Large intestine (tissue), 3 donors: Measurements from ENCODE around the gene KLHL30. TPM values are rescaled to one million over a fixed set of nuclear protein-coding genes. Genes with fewer than 3 reads are reported as not detected.

ENCODE experiments used
- DNase-seq, 2 donors: peaks; one replicate each; pipeline versions ENCODE4 v3.0.0 to v3.0.0-alpha.2; 2013
- H3K27ac ChIP-seq: one replicate; pipeline ENCODE4 v1.5.1; 2013; ENCODE audit warnings: low read length
- H3K27me3 ChIP-seq: 2 replicates; pipeline ENCODE4 v1.6.1; 2013; ENCODE audit warnings: low read length; ENCODE audit not compliant: control insufficient read depth, insufficient read depth
- H3K36me3 ChIP-seq: 2 replicates; pipeline ENCODE4 v1.6.1; 2013; ENCODE audit warnings: low read length; ENCODE audit not compliant: control insufficient read depth, insufficient read depth
- H3K4me1 ChIP-seq: one replicate; pipeline ENCODE4 v1.6.1; 2013; ENCODE audit warnings: low read length; ENCODE audit not compliant: control insufficient read depth, insufficient read depth
- H3K4me3 ChIP-seq: one replicate; pipeline ENCODE4 v1.5.1; 2013; ENCODE audit warnings: low read length
- H3K9me3 ChIP-seq: one replicate; pipeline ENCODE4 v1.6.1; 2013; ENCODE audit warnings: mild to moderate bottlenecking, low read depth, low read length, moderate library complexity; ENCODE audit not compliant: control insufficient read depth
- WGBS: methylation state at CpG from one replicate; pipeline ENCODE4 v1.1.5; 2013; ENCODE audit warnings: low lambda C conversion rate; ENCODE audit not compliant: insufficient coverage; 5-methylcytosine and 5-hydroxymethylcytosine counted together
- polyA plus RNA-seq: library from polyadenylated mRNA; unstranded; fragments of 120-200 nt; gene quantifications from one replicate; pipeline ENCODE4 v1.2.1, GENCODE V29; 2013

Gene KLHL30
- polyA plus RNA-seq, 1 donor = 0.12 TPM

GRCh38 chr2:238144262-238144661 lies 5.8 kb downstream of the KLHL30 start:
- no CpG with 5 or more reads among the region's 5 CpGs for WGBS
- no peak overlapping the region for H3K4me3 ChIP-seq
- DNase-seq = no peak

GRCh38 chr2:238145046-238145445 lies 6.6 kb downstream of the KLHL30 start:
- WGBS = no CpG with 5 or more reads among the region's 12 CpGs
- Histone ChIP-seq H3K27ac (no peak overlapping the region), H3K36me3 (no peaks in the 10 kb centered on the region), H3K9me3 (no peaks in the 10 kb centered on the region), H3K27me3 (no peaks in the 10 kb centered on the region), H3K4me3 (no peak overlapping the region), H3K4me1 (peaks cover 9% of the 10 kb centered on the region)
- DNase-seq = no peak

More at GRCh38 chr2:238144262-238144661, 5.8 kb downstream of the KLHL30 start:
- Histone ChIP-seq H3K9me3 (no peaks in the 10 kb centered on the region), H3K36me3 (no peaks in the 10 kb centered on the region), H3K4me1 (peaks cover 9% of the 10 kb centered on the region), H3K27ac (no peak overlapping the region), H3K27me3 (no peaks in the 10 kb centered on the region)

GRCh38 chr2:238145851-238146250 lies 7.4 kb downstream of the KLHL30 start:
- WGBS = no CpG with 5 or more reads among the region's 12 CpGs
- Histone ChIP-seq H3K4me1 (peaks cover 9% of the 10 kb centered on the region), H3K27ac (no peak overlapping the region), H3K9me3 (no peaks in the 10 kb centered on the region), H3K27me3 (no peaks in the 10 kb centered on the region), H3K4me3 (no peak overlapping the region), H3K36me3 (no peaks in the 10 kb centered on the region)
- no peak for DNase-seq

GRCh38 chr2:238146884-238147544 lies 8.5 kb downstream of the KLHL30 start:
- Histone ChIP-seq H3K9me3 (no peaks in the 10 kb centered on the region), H3K27ac (no peak overlapping the region), H3K4me1 (peaks cover 3% of the 10 kb centered on the region), H3K27me3 (no peaks in the 10 kb centered on the region), H3K4me3 (no peak overlapping the region), H3K36me3 (no peaks in the 10 kb centered on the region)
- WGBS = no CpG with 5 or more reads among the region's 13 CpGs
- DNase-seq = no peak

- no peaks in the 10 kb centered on the region for H3K36me3 ChIP-seq
- no peaks in the 10 kb centered on the region for H3K9me3 ChIP-seq
- WGBS = no CpG with 5 or more reads among the region's 15 CpGs
- no peak overlapping the region for H3K27ac ChIP-seq
- no peak overlapping the region for H3K4me3 ChIP-seq
- no peak for DNase-seq
- no peaks in the 10 kb centered on the region for H3K27me3 ChIP-seq
- no peaks in the 10 kb centered on the region for H3K4me1 ChIP-seq
Observed at GRCh38 chr2:238148981-238149380, 10.5 kb downstream of the KLHL30 start.

- Histone ChIP-seq H3K27ac (no peak overlapping the region), H3K9me3 (no peaks in the 10 kb centered on the region), H3K4me1 (no peaks in the 10 kb centered on the region), H3K27me3 (no peaks in the 10 kb centered on the region), H3K4me3 (no peak overlapping the region), H3K36me3 (no peaks in the 10 kb centered on the region)
- no peak for DNase-seq
- no CpG with 5 or more reads among the region's 14 CpGs for WGBS
Observed at GRCh38 chr2:238149841-238150572, 11.5 kb downstream of the KLHL30 start.

GRCh38 chr2:238150686-238151085 lies 12.2 kb downstream of the KLHL30 start:
- no peak for DNase-seq
- Histone ChIP-seq H3K27me3 (no peaks in the 10 kb centered on the region), H3K36me3 (no peaks in the 10 kb centered on the region), H3K27ac (no peak overlapping the region), H3K9me3 (no peaks in the 10 kb centered on the region), H3K4me1 (no peaks in the 10 kb centered on the region), H3K4me3 (no peak overlapping the region)
- WGBS = no CpG with 5 or more reads among the region's 25 CpGs

GRCh38 chr2:238151205-238151604 lies 12.7 kb downstream of the KLHL30 start:
- no peak overlapping the region for H3K27ac ChIP-seq

GRCh38 chr2:238151628-238152235 lies 13.3 kb downstream of the KLHL30 start:
- WGBS = no CpG with 5 or more reads among the region's 16 CpGs
- DNase-seq = no peak
- no peak overlapping the region for H3K27ac ChIP-seq

More at GRCh38 chr2:238151205-238151604, 12.7 kb downstream of the KLHL30 start:
- DNase-seq = no peak
- no CpG with 5 or more reads among the region's 13 CpGs for WGBS
- Histone ChIP-seq H3K4me1 (no peaks in the 10 kb centered on the region), H3K4me3 (no peak overlapping the region), H3K9me3 (no peaks in the 10 kb centered on the region), H3K36me3 (no peaks in the 10 kb centered on the region), H3K27me3 (no peaks in the 10 kb centered on the region)

GRCh38 chr2:238152771-238153688 lies 14.6 kb downstream of the KLHL30 start:
- no peaks in the 10 kb centered on the region for H3K4me1 ChIP-seq
- no peaks in the 10 kb centered on the region for H3K36me3 ChIP-seq
- peaks cover under 1% of the 10 kb centered on the region for H3K27me3 ChIP-seq
- no CpG with 5 or more reads among the region's 22 CpGs for WGBS
- no peak for DNase-seq
- H3K4me3 ChIP-seq = no peak overlapping the region
- H3K27ac ChIP-seq = no peak overlapping the region
- H3K9me3 ChIP-seq = no peaks in the 10 kb centered on the region

More at GRCh38 chr2:238151628-238152235, 13.3 kb downstream of the KLHL30 start:
- H3K36me3 ChIP-seq = no peaks in the 10 kb centered on the region
- H3K4me1 ChIP-seq = no peaks in the 10 kb centered on the region
- no peaks in the 10 kb centered on the region for H3K27me3 ChIP-seq
- H3K9me3 ChIP-seq = no peaks in the 10 kb centered on the region
- no peak overlapping the region for H3K4me3 ChIP-seq
